A549 treated with DMSO at 1 μM for 4 hours (cell line): ENCODE results near the gene PDE4C. TPM values are rescaled to one million over a fixed set of nuclear protein-coding genes. Genes with fewer than 3 reads are reported as not detected.

ENCODE experiments used
- total RNA-seq: library from RNA; stranded (reverse); fragments of 200-300 nt; extraction: Qiagen RNA extraction; gene quantifications from 5 replicates; pipeline ENCODE4 v1.2.3, GENCODE V29; 2022; ENCODE audit warnings: low read depth

Gene PDE4C
- total RNA-seq, result 0.02 to 0.29 TPM (median 0.23 TPM) in 4 of 5 replicates, not detected in the other

DNA sequence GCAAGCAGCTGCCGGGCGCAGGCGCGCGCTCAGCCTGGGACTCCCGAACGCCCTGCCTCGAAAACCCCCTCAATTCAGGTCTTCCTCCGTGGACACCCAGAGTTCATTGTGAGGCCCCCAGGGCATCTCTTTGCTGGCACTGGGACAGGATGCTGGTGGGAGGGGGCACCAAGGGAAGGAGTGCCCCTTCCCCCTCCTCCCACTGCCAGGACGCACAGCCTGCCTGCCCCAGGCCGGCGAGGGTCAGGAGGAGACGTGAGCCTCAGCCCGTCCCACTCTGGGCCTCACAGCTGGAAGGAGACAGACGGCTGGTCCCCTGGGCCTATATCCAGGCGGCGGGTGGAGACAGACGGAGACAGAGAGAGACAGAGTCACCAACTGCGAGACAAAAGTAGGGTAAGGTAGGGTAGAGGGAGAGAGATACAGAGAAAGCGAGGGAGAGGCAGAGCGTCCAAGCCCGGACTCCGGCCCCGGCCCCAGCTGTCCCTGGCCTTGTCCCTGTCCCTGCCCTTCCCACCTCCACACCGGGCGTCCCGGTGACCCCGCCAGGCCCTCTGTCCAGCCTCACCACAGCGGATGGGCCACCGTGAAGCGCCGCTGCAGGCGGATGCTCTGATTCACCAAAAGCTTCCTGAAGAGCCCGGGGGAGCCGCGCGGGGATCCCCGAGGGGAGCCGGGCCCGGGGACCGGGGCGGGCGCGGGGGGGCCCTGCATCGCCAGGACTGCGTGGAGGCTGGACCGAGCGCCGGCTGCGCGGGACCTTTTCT, at the start of gene PDE4C:
Gene PDE4C (minus strand): TSS at position 737 of the 767 bp plus-strand sequence. CDS start 23 bp downstream, at position 714.

DNA sequence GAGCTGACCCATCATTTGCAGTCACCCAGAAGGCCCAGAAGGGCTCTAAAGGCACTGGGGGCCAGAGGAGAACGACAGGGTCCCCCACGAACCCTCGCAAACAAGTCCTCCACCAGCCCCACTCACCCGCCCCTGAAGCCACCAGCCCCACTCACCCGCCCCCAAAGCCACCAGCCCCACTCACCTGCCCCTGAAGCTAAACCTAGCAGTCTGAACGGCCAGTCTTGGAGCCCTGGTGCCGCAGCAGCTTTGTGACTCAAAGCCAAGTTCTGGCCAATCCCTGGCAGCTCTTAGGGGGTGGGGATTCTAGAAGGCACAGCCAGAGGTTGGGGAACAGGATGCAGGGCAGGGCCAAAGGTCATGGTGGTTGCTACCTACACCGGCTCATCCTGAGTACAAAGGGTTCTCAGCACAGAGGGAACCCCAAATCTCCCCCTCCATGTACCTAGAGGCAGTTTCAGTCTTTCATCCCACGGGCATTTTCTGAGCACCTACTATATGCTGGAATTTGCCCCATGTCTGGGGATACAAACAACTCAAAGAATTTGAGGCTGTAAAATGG, 48.1 kb upstream of the PDE4C start, which contains the start of gene IQCN:
Gene IQCN (minus strand): TSS at position 234 of the 562 bp plus-strand sequence. CDS start 4,974 bp downstream, outside the sequence.

DNA sequence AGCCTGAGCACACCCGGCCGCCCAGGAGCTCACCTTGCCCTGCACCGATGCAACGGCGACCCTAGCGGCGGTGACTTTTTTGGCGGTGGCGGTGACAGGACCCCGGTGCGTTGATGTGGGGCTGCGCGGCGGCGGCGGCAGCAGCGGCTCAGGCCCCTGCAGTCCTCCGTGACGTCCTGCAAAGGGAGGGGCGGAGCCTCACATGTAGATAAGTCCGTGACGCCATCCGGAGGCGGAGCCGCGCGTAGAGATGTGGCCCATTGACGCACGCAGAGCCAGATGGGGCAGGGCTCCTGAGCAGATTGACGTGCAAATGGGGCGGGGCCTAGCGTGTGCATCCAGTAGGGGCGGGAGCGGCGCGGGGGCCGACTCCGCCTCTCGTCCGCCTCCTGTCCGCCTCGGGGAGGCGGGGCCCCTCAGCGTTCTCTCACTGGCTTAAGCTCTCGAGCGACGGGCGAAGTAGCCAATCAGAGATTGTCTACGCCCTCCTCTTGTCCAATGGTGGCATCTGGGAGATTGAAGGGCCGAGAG, 22.3 kb downstream of the PDE4C start, which contains the start of gene RAB3A:
Gene RAB3A (minus strand): TSS at position 180 of the 531 bp plus-strand sequence. CDS start 1,302 bp downstream, outside the sequence.

DNA sequence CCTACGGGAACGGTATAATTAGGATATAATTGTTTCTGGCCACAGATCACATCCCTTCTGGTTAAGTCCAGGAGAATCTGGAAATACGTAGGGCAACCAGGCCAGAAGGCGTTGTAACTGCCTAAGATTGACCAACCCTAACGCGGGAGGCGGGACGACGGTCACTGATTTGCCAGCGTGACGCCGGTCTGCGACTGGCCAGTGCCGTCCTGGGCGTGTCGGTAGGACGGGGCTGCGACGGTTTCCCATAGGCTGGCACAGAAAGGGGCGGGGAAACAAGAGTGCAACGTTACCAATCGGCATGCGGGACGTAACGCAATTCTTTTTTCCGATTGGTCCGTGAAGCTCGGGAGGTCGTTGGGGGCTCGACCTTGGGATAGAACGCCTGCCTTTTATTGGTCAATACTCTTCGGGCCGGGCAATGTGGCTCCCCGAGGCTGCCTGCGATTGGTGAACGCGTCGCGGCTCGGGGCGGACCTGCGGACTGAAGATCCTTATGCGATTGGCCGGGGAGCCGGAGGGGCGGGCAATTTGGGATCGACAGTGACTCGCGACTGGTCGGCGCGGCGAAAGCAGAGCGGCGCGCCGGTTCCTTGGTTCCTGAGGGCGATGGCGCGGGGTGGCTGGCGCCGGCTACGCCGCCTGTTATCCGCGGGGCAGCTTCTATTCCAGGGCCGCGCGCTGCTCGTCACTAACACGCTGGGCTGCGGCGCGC, 33.4 kb downstream of the PDE4C start, which contains the start of gene MPV17L2:
Gene MPV17L2 (plus strand): TSS at position 546 of the 715 bp plus-strand sequence. CDS start 64 bp downstream, at position 610.

Other genes with a start within 250 kb of the PDE4C start
- gene ARRDC2, start 218.3 kb downstream of the PDE4C start, total RNA-seq, result 21.0 to 28.4 TPM (median 25.9 TPM) in 5 replicates
- not detected in 5 replicates for gene IL12RB1, start 139.5 kb downstream of the PDE4C start, total RNA-seq
- gene MAST3, start 128.7 kb downstream of the PDE4C start, total RNA-seq, result 1.7 to 2.3 TPM (median 2.0 TPM) in 5 replicates
- 4.4 to 11.0 TPM (median 10.6 TPM) in 5 replicates for gene PIK3R2, start 73.3 kb downstream of the PDE4C start, total RNA-seq
- 11.6 to 20.8 TPM (median 13.7 TPM) in 5 replicates for gene IFI30, start 52.6 kb downstream of the PDE4C start, total RNA-seq
- gene MPV17L2, start 33.2 kb downstream of the PDE4C start, total RNA-seq, result 8.2 to 13.5 TPM (median 11.9 TPM) in 5 replicates
- 0.74 to 0.94 TPM (median 0.87 TPM) in 5 replicates for gene RAB3A, start 22.4 kb downstream of the PDE4C start, total RNA-seq
- gene IQCN, start 48.0 kb upstream of the PDE4C start, total RNA-seq, result 0.25 to 0.69 TPM (median 0.51 TPM) in 5 replicates
- gene JUND, start 55.2 kb upstream of the PDE4C start, total RNA-seq, result 32.2 to 63.7 TPM (median 50.1 TPM) in 5 replicates
- gene LSM4, start 96.6 kb upstream of the PDE4C start, total RNA-seq, result 214 to 233 TPM (median 229 TPM) in 5 replicates
- gene PGPEP1, start 114.2 kb upstream of the PDE4C start, total RNA-seq, result 2.2 to 4.3 TPM (median 3.7 TPM) in 5 replicates
- gene GDF15, start 159.7 kb upstream of the PDE4C start, total RNA-seq, result 40.6 to 72.6 TPM (median 50.5 TPM) in 5 replicates
- not detected in 5 replicates for gene LRRC25, start 171.2 kb upstream of the PDE4C start, total RNA-seq
- 42.9 to 62.5 TPM (median 44.8 TPM) in 5 replicates for gene SSBP4, start 193.0 kb upstream of the PDE4C start, total RNA-seq
- 30.2 to 44.3 TPM (median 37.1 TPM) in 5 replicates for gene ISYNA1, start 211.7 kb upstream of the PDE4C start, total RNA-seq